Endothelial cell of umbilical vein (primary cell): ENCODE data around the gene ITGB2. TPM values are rescaled to one million over a fixed set of nuclear protein-coding genes. Genes with fewer than 3 reads are reported as not detected.

Experiments
- BruUV-seq: library from RNA; stranded (reverse); fragments of 400-500 nt; replicated peaks from 2 replicates; lab custom pipeline; 2021; lab: Mats Ljungman, UMichigan
- CTCF ChIA-PET: fragments of 300-600, 350-600 bp; sonication (Branson Sonifier 250); formaldehyde crosslinking; loops from one replicate; lab custom pipeline; 2021; ENCODE audit warnings: antibody characterized with exemption, inconsistent platforms; lab: Charles Lee
- POLR2A ChIA-PET: fragments of 300-600, 350-600 bp; sonication (Branson Sonifier 250); formaldehyde crosslinking; loops from one replicate; lab custom pipeline; 2021; ENCODE audit warnings: antibody characterized with exemption, inconsistent platforms; lab: Charles Lee
- DNase-seq: peaks from one replicate; pipeline ENCODE4 v3.0.0-alpha.2; 2011; ENCODE audit warnings: low read depth, low spot score
- FAIRE-seq: peaks from 2 replicates; lab custom pipeline; 2011; peaks lifted over from hg19 to GRCh38; lab: Jason Lieb, UNC
- H2AFZ ChIP-seq: 2 replicates; pipeline ENCODE4 v1.6.0; 2012; ENCODE audit warnings: low read depth, low read length, control low read depth, inconsistent platforms
- H3K27ac ChIP-seq: 2 replicates; pipeline ENCODE4 v1.5.1; 2011; ENCODE audit warnings: low read depth, mild to moderate bottlenecking, control low read depth, low read length, moderate library complexity; ENCODE audit not compliant: insufficient read depth
- H3K27me3 ChIP-seq, 2 experiments: 2 replicates each; pipeline versions ENCODE4 v1.6.0 to v1.6.1; 2011; ENCODE audit warnings: low read length in 2 of 2, mixed read lengths in 1 of 2; ENCODE audit not compliant: control insufficient read depth in 2 of 2, insufficient read depth in 2 of 2
- H3K36me3 ChIP-seq, 2 experiments: 2 replicates in 1 of 2; 3 replicates in 1 of 2; pipeline ENCODE4 v1.5.1; 2011; ENCODE audit warnings: low read length in 2 of 2, mild to moderate bottlenecking in 1 of 2, moderate library complexity in 1 of 2; ENCODE audit not compliant: control insufficient read depth in 2 of 2, insufficient read depth in 2 of 2; ENCODE audit errors: extremely low read depth in 1 of 2
- H3K4me1 ChIP-seq: 3 replicates; pipeline ENCODE4 v1.5.1; 2011; ENCODE audit warnings: mild to moderate bottlenecking, low read length; ENCODE audit not compliant: control insufficient read depth, insufficient read depth; ENCODE audit errors: extremely low read depth
- H3K4me2 ChIP-seq: 2 replicates; pipeline ENCODE4 v1.6.1; 2011; ENCODE audit warnings: low read length, control low read depth, mixed read lengths; ENCODE audit not compliant: insufficient read depth
- H3K4me3 ChIP-seq, 3 experiments: fragments of 200-600 bp in 1 of 3; sonication (generic), shearing (Covaris generic) in 1 of 3; replicated peaks in 1 of 3; 2 replicates each; pipeline ENCODE4 v1.5.1; 2011 to 2016; ENCODE audit warnings: control low read depth in 3 of 3, low read length in 3 of 3, mild to moderate bottlenecking in 2 of 3, inconsistent platforms in 1 of 3, low read depth in 1 of 3, moderate library complexity in 1 of 3; ENCODE audit not compliant: insufficient read depth in 1 of 3
- H3K79me2 ChIP-seq: 2 replicates; pipeline ENCODE4 v1.6.0; 2012; ENCODE audit warnings: low read length, inconsistent platforms; ENCODE audit not compliant: control insufficient read depth, insufficient read depth
- H3K9ac ChIP-seq: replicated peaks from 2 replicates; pipeline ENCODE3; 2011; ENCODE audit warnings: low read length, control low read depth; ENCODE audit not compliant: insufficient read depth; ENCODE audit errors: extremely low read depth
- H3K9me1 ChIP-seq: replicated peaks from 3 replicates; pipeline ENCODE4 v1.6.0; 2011; ENCODE audit warnings: mild to moderate bottlenecking, low read length; ENCODE audit not compliant: control insufficient read depth, insufficient read depth; ENCODE audit errors: extremely low read depth
- H3K9me3 ChIP-seq: replicated peaks from 2 replicates; pipeline ENCODE4 v1.5.1; 2012; ENCODE audit warnings: low read length, inconsistent platforms; ENCODE audit not compliant: control insufficient read depth, insufficient read depth
- H4K20me1 ChIP-seq: replicated peaks from 2 replicates; pipeline ENCODE3; 2011; ENCODE audit warnings: mild to moderate bottlenecking, low read length; ENCODE audit not compliant: control insufficient read depth, insufficient read depth; ENCODE audit errors: extremely low read depth
- CTCF ChIP-seq, 2 donors: IDR thresholded peaks; 1 replicate in 1 of 2; 2 replicates in 1 of 2; pipeline ENCODE4 v1.5.1; 2011; ENCODE audit warnings: low read length in 2 of 2, mild to moderate bottlenecking in 2 of 2, moderate library complexity in 2 of 2, control low read depth in 1 of 2, inconsistent platforms in 1 of 2, low read depth in 1 of 2; ENCODE audit not compliant: insufficient read depth in 1 of 2; ENCODE audit errors: extremely low read depth in 1 of 2
- EZH2 ChIP-seq: IDR thresholded peaks from 2 replicates; pipeline ENCODE4 v1.6.1; 2012; ENCODE audit warnings: borderline replicate concordance, low read depth, mild to moderate bottlenecking, moderate library complexity, low read length, inconsistent platforms; ENCODE audit not compliant: severe bottlenecking
- FOS ChIP-seq: IDR thresholded peaks from 2 replicates; pipeline ENCODE4 v1.6.1; 2011; ENCODE audit warnings: mild to moderate bottlenecking, low read length, moderate library complexity, borderline replicate concordance; ENCODE audit not compliant: insufficient read depth
- GATA2 ChIP-seq: IDR thresholded peaks from 2 replicates; pipeline ENCODE4 v1.7.0; 2011; ENCODE audit warnings: low read depth, mild to moderate bottlenecking, moderate library complexity, mixed read lengths, low read length; ENCODE audit not compliant: insufficient read length, insufficient read depth
- JUN ChIP-seq: IDR thresholded peaks from 2 replicates; pipeline ENCODE4 v1.6.1; 2011; ENCODE audit warnings: borderline replicate concordance, low read depth; ENCODE audit not compliant: insufficient read length, insufficient read depth
- MAX ChIP-seq: IDR thresholded peaks from 2 replicates; pipeline ENCODE4 v1.6.1; 2011; ENCODE audit not compliant: insufficient read depth, insufficient read length
- MYC ChIP-seq: IDR thresholded peaks from one replicate; pipeline ENCODE4 v1.6.1; 2011; ENCODE audit warnings: mild to moderate bottlenecking, low read depth, low read length
- POLR2A ChIP-seq: IDR thresholded peaks from 2 replicates; pipeline ENCODE4 v1.6.1; 2012; ENCODE audit warnings: low read depth, mild to moderate bottlenecking, control low read depth, low read length
- POLR2AphosphoS5 ChIP-seq: IDR thresholded peaks from 2 replicates; pipeline ENCODE4 v1.6.1; 2012; ENCODE audit warnings: low read depth, mild to moderate bottlenecking, control low read depth, low read length, moderate library complexity; ENCODE audit not compliant: insufficient read depth
- dilution Hi-C: fragments of 300-500 bp; cut with MboI; formaldehyde crosslinking; loops from one replicate; pipeline ENCODE4 v1.15.0; 2019; ENCODE audit warnings: low sequenced_read_pairs; ENCODE audit not compliant: extremely low pct_ligation_motif_present
- intact Hi-C: fragments of 100-400 bp; cut with micrococcal nuclease; formaldehyde crosslinking; loops from one replicate; pipeline ENCODE4 v1.10.0; 2022
- polyA plus RNA-seq, 4 experiments: library from polyadenylated mRNA; depleted of rRNA in 3 of 4; stranded (reverse) in 3 of 4; unstranded in 1 of 4; fragments of >200 nt; gene quantifications; 2 replicates each; pipeline versions ENCODE4 v1.2.1 to v1.2.3, GENCODE V29; 2011 to 2012; ENCODE audit warnings: missing spikeins in 1 of 4
- total RNA-seq: library from RNA; stranded (reverse); gene quantifications from 2 replicates; pipeline ENCODE4 v1.2.3, GENCODE V29; 2021

ITGB2 gene
- total and polyA plus RNA-seq, 2 donors (not counting 3 experiments of a cell fraction or from before 2014, with no cell fraction given), result 0.39 to 0.91 TPM

- Histone ChIP-seq H3K79me2 (no peaks in the 10 kb centered on the region), H4K20me1 (no peaks in the 10 kb centered on the region), H2AFZ (no peak overlapping the region), H3K4me3 (no peak overlapping the region), H3K4me2 (no peak overlapping the region), H3K4me1 (peaks cover 23% of the 10 kb centered on the region), H3K36me3 (no peaks in the 10 kb centered on the region), H3K9me3 (no peaks in the 10 kb centered on the region), H3K9ac (no peak overlapping the region), H3K27ac (no peak overlapping the region), H3K27me3 (no peaks in the 10 kb centered on the region), H3K9me1 (no peaks in the 10 kb centered on the region)
- DNase-seq (no peak), FAIRE-seq (no peak)
- CTCF ChIA-PET, result interaction anchor here (0.9 to 4.9 kb wide), 7 partner anchors 9 to 110 kb away, joined by 3 to 37 read pairs (median 7); partner anchors contain the start of gene UBE2G2
- dilution Hi-C loops, result no loop called here
- TF ChIP-seq FOS (no peak), EZH2 (no peak), POLR2AphosphoS5 (no peak), JUN (no peak), MAX (no peak), MYC (no peak), GATA2 (no peak), POLR2A (no peak), CTCF (IDR thresholded peaks at IDR 0.05; ENCODE audit: extremely low read depth in 1 of 2, insufficient read depth in 1 of 2, low read depth in 1 of 2, low read length in 2 of 2) (no peak)
- POLR2A ChIA-PET, result no interaction called here
- BruUV-seq, result no TSS peak
- intact Hi-C loops, result loop anchor here (1.0 to 2.0 kb wide), 7 partner anchors 18 to 156 kb away; partner anchors contain the start of genes SUMO3 and UBE2G2
Observed at GRCh38 chr21:44910229-44911067, 10.3 kb downstream of the ITGB2 start.
